GM12878 (cell line): ENCODE results near the gene CORO2B. TPM values are rescaled to one million over a fixed set of nuclear protein-coding genes. Genes with fewer than 3 reads are reported as not detected.

Source experiments
- ATAC-seq: fragments of 200-7000 bp; cut with Tn5 transposase; 3 replicates; pipeline ENCODE4 v1.9.1; 2020; ENCODE audit warnings: mild to moderate bottlenecking, moderate library complexity
- BruUV-seq: library from RNA; stranded (reverse); fragments of 400-500 nt; replicated peaks from 2 replicates; lab custom pipeline; 2021; lab: Mats Ljungman, UMichigan
- CTCF ChIA-PET: fragments of 300-600 bp; sonication (Branson Sonifier 250); formaldehyde crosslinking; extraction: SDS; loops from one replicate; lab custom pipeline; 2021; ENCODE audit warnings: inconsistent platforms; lab: Yijun Ruan, JAX
- POLR2A ChIA-PET: fragments of 350-600 bp; formaldehyde crosslinking; extraction: SDS; loops from one replicate; lab custom pipeline; 2021; ENCODE audit warnings: inconsistent platforms; lab: Charles Lee
- RAD21 ChIA-PET: fragments of 300-600 bp; sonication (Branson Sonifier 250); formaldehyde crosslinking; loops from one replicate; lab custom pipeline; 2023; ENCODE audit warnings: antibody characterized with exemption; ENCODE audit not compliant: unreplicated experiment; lab: Charles Lee
- SMC1A ChIA-PET: fragments of 300-600 bp; sonication (Branson Sonifier 250); formaldehyde crosslinking; loops from one replicate; lab custom pipeline; 2023; ENCODE audit not compliant: unreplicated experiment, uncharacterized antibody; lab: Charles Lee
- DNase-seq: peaks from one replicate; pipeline ENCODE4 v3.0.0-alpha.2; 2011; ENCODE audit warnings: low read depth, low spot score
- FAIRE-seq: peaks from 3 replicates; lab custom pipeline; 2011; peaks lifted over from hg19 to GRCh38; lab: Jason Lieb, UNC
- H2AFZ ChIP-seq: 2 replicates; pipeline ENCODE4 v1.6.0; 2011; ENCODE audit warnings: low read depth, low read length, control low read depth; ENCODE audit not compliant: control insufficient read depth
- H3K27ac ChIP-seq: 2 replicates; pipeline ENCODE4 v1.5.1; 2011; ENCODE audit warnings: control low read depth; ENCODE audit not compliant: control insufficient read depth, insufficient read depth
- H3K27me3 ChIP-seq, 2 experiments: replicated peaks in 1 of 2; 2 replicates each; pipeline versions ENCODE4 v1.6.0 to v1.6.1; 2011; ENCODE audit warnings: low read length in 1 of 2; ENCODE audit not compliant: control insufficient read depth in 2 of 2, insufficient read depth in 2 of 2
- H3K36me3 ChIP-seq, 2 experiments: 2 replicates each; pipeline ENCODE4 v1.5.1; 2011; ENCODE audit warnings: low read length in 1 of 2; ENCODE audit not compliant: control insufficient read depth in 2 of 2, insufficient read depth in 2 of 2
- H3K4me1 ChIP-seq: 2 replicates; pipeline ENCODE4 v1.6.1; 2011; ENCODE audit warnings: mild to moderate bottlenecking, low read length, moderate library complexity, mixed read lengths; ENCODE audit not compliant: control insufficient read depth, insufficient read depth
- H3K4me2 ChIP-seq: 2 replicates; pipeline ENCODE4 v1.6.0; 2011; ENCODE audit warnings: control low read depth; ENCODE audit not compliant: control insufficient read depth, insufficient read depth
- H3K4me3 ChIP-seq: fragments of 200-600 bp; sonication (generic); 2 replicates; pipeline ENCODE4 v1.5.1; 2016
- H3K79me2 ChIP-seq: 2 replicates; pipeline ENCODE4 v1.6.0; 2011; ENCODE audit warnings: low read length; ENCODE audit not compliant: control insufficient read depth, insufficient read depth
- H3K9ac ChIP-seq: 2 replicates; pipeline ENCODE4 v1.8.0; 2011; ENCODE audit warnings: low read length, control low read depth, mixed read lengths; ENCODE audit not compliant: control insufficient read depth, insufficient read depth
- H3K9me3 ChIP-seq: replicated peaks from 3 replicates; pipeline ENCODE4 v1.5.1; 2011; ENCODE audit warnings: mild to moderate bottlenecking, low read length; ENCODE audit not compliant: control insufficient read depth, insufficient read depth
- H4K20me1 ChIP-seq: 2 replicates; pipeline ENCODE4 v1.6.0; 2011; ENCODE audit not compliant: control insufficient read depth, insufficient read depth
- BCL11A ChIP-seq: IDR thresholded peaks from 2 replicates; pipeline ENCODE4 v1.6.1; 2011; ENCODE audit warnings: low read depth, low read length
- E4F1 ChIP-seq: fragments of 450-650 bp; IDR thresholded peaks from 2 replicates; pipeline ENCODE4 v1.6.1; 2018; ENCODE audit warnings: borderline replicate concordance, mild to moderate bottlenecking; ENCODE audit not compliant: partially characterized antibody
- EZH2 ChIP-seq: IDR thresholded peaks from 2 replicates; pipeline ENCODE4 v1.6.1; 2012; ENCODE audit warnings: low read depth, mild to moderate bottlenecking, control low read depth, inconsistent platforms, low read length, borderline replicate concordance; ENCODE audit not compliant: control insufficient read depth
- FOS ChIP-seq: IDR thresholded peaks from 3 replicates; pipeline ENCODE4 v1.6.1; 2011; ENCODE audit warnings: borderline replicate concordance; ENCODE audit not compliant: insufficient read length; ENCODE audit errors: extremely low read depth
- KDM1A ChIP-seq: fragments of 200-600 bp; sonication (generic); IDR thresholded peaks from 2 replicates; pipeline ENCODE4 v1.6.1; 2016; ENCODE audit warnings: borderline replicate concordance
- MYC ChIP-seq: IDR thresholded peaks from 2 replicates; pipeline ENCODE4 v1.6.1; 2011; ENCODE audit warnings: mild to moderate bottlenecking, low read length, moderate library complexity, inconsistent platforms; ENCODE audit not compliant: insufficient read depth, insufficient replicate concordance, insufficient read length, severe bottlenecking
- PRDM15 ChIP-seq: fragments of 450-650 bp; formaldehyde crosslinking; IDR thresholded peaks from 2 replicates; pipeline ENCODE4 v1.4.0; 2020; ENCODE audit warnings: mild to moderate bottlenecking, moderate library complexity
- SMARCA5 ChIP-seq: fragments of 450-650 bp; IDR thresholded peaks from 2 replicates; pipeline ENCODE4 v1.6.1; 2017; ENCODE audit warnings: mild to moderate bottlenecking
- TARDBP ChIP-seq: IDR thresholded peaks from 2 replicates; pipeline ENCODE4 v1.6.1; 2016; ENCODE audit warnings: borderline replicate concordance
- WGBS: methylation state at CpG from one replicate; pipeline ENCODE4 v1.1.6; 2016; ENCODE audit warnings: low lambda C conversion rate; ENCODE audit not compliant: insufficient replicate concordance, insufficient coverage; ENCODE audit errors: missing lambda C conversion rate; 5-methylcytosine and 5-hydroxymethylcytosine counted together
- in situ Hi-C: fragments of 300-500 bp; cut with MboI; formaldehyde crosslinking; loops from 9 replicates; pipeline ENCODE4 v1.14.3; 2018; ENCODE audit warnings: mixed read lengths
- intact Hi-C: fragments of 100-400 bp; cut with micrococcal nuclease; formaldehyde crosslinking; loops from one replicate; pipeline ENCODE4 v1.14.2; 2022; ENCODE audit not compliant: unreplicated experiment
- polyA plus RNA-seq, 11 experiments: library from polyadenylated mRNA; depleted of rRNA in 4 of 11; unstranded in 6 of 11; stranded (reverse) in 5 of 11; fragments of >200 nt; fragmentation: Nextera tagmentation in 4 of 11; fragmentation: Illumina TruSeq in 1 of 11; extraction: Ambion mirVana in 4 of 11; extraction: Trizol in 1 of 11; gene quantifications; 1 replicate in 1 of 11; 2 replicates in 10 of 11; pipeline versions ENCODE4 v1.2.1 to v1.2.3, GENCODE V29; 2011 to 2016; ENCODE audit warnings: inconsistent platforms in 2 of 11, missing spikeins in 2 of 11, low read depth in 1 of 11
- total RNA-seq, 4 experiments: library from RNA; depleted of rRNA in 3 of 4; stranded (reverse); fragments of >200 nt in 3 of 4; fragmentation: Illumina TruSeq in 1 of 4; extraction: Trizol in 1 of 4; gene quantifications; 2 replicates each; pipeline versions ENCODE4 v1.2.1 to v1.2.3, GENCODE V29; 2013 to 2021
- TF ChIP-seq, protein P1 (sequence below): fragments of 450-650 bp; IDR thresholded peaks from 2 replicates; pipeline ENCODE4 v1.6.1; 2017; ENCODE audit warnings: low read depth, mild to moderate bottlenecking, moderate library complexity

Gene CORO2B
- total and polyA plus RNA-seq, 10 of the 15 experiments (the other 5 are each of a cell fraction or from before 2014, with no cell fraction given), result 0.05 to 0.73 (median 0.13) TPM; not detected in 4

DNA sequence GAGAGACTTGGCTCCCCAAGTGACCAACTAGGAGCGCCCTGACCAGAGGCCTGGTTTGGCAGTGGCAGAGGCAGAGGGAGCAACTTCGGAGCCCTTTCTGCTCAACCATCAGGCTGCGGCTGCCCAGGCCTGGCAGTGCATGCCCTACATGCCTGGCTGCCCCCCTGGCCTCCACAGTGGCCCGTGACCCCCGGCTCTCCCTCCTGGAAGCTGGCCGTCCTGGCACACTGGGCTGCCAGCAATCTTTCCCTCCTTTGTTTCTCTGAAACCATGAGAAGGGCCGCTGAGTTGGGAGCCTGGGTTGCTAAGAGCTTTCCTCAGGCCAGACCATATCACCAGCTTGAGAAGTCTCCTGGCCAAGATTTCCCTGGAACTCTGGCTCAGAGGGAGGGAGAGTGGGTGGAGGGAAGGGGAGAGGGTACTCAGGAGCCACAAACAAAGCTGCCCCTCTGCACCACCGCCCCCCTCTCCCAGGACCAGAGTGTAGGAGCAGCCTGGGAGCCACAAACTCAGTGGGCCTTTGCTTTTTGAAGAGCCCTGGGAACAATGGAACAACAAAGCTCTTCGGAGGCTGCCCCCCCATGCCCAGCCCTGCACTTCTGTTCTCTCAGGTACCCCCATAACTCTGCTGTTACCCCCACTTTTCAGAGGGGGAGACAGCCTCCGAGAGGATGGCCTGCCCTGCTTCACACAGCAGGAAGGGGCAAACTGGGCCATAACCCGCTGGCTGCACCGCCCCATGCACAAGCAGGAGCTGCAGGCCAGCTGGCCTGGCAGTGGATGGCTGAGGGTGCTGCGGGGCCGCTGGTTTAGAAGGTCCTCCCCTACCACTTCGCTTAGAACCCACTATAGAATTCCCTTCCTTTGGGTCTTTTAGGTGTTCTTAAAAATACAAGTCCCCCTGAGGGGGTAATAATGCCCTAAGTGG, 11.3 kb downstream of the CORO2B start:
- Histone ChIP-seq H3K4me2 (no peak overlapping the region), H3K9ac (no peak overlapping the region), H3K36me3 (no peaks in the 10 kb centered on the region), H3K27ac (no peak overlapping the region), H3K79me2 (no peaks in the 10 kb centered on the region), H3K27me3 (peaks cover 3 to 10% of the 10 kb centered on the region in 2 experiments; a peak in 3 of 4 replicates), H4K20me1 (no peaks in the 10 kb centered on the region), H2AFZ (no peak overlapping the region), H3K4me3 (no peak overlapping the region), H3K9me3 (no peaks in the 10 kb centered on the region), H3K4me1 (no peaks in the 10 kb centered on the region)
- POLR2A ChIA-PET, result no interaction called here
- 24% methylated on average over 14 of the region's 15 CpGs for WGBS
- SMC1A ChIA-PET, result no interaction called here
- in situ Hi-C loops (no loop called here), intact Hi-C loops (no loop called here)
- DNase-seq (no peak), ATAC-seq (no peak), FAIRE-seq (no peak)
- CTCF ChIA-PET, result interaction anchor here (2.0 kb wide), 1 partner anchor 40 kb away, joined by 4 read pairs; no protein-coding TSS in a partner anchor
- no TSS peak for BruUV-seq
- RAD21 ChIA-PET, result no interaction called here
- TF ChIP-seq FOS (no peak), MYC (no peak), KDM1A (no peak), TARDBP (no peak), PRDM15 (CRISPR knock-in tag) (no peak), BCL11A (no peak), E4F1 (no peak), EZH2 (no peak), SMARCA5 (no peak)
- TF ChIP-seq, protein P1, sequence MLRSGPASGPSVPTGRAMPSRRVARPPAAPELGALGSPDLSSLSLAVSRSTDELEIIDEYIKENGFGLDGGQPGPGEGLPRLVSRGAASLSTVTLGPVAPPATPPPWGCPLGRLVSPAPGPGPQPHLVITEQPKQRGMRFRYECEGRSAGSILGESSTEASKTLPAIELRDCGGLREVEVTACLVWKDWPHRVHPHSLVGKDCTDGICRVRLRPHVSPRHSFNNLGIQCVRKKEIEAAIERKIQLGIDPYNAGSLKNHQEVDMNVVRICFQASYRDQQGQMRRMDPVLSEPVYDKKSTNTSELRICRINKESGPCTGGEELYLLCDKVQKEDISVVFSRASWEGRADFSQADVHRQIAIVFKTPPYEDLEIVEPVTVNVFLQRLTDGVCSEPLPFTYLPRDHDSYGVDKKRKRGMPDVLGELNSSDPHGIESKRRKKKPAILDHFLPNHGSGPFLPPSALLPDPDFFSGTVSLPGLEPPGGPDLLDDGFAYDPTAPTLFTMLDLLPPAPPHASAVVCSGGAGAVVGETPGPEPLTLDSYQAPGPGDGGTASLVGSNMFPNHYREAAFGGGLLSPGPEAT, result no peak
